SK-N-SH (cell line): Measurements from ENCODE around the gene RBM7.

ENCODE experiments used
- CHD2 ChIP-seq: fragments of 150-350 bp; IDR thresholded peaks from 2 replicates; pipeline ENCODE4 v1.6.1; 2018; ENCODE audit warnings: low read length; ENCODE audit not compliant: partially characterized antibody
- FOXJ3 ChIP-seq: sonication (generic); formaldehyde crosslinking; IDR thresholded peaks from 2 replicates; pipeline ENCODE4 v1.5.1; 2020; ENCODE audit warnings: mild to moderate bottlenecking, missing genetic modification reagents
- MXI1 ChIP-seq: IDR thresholded peaks from 2 replicates; pipeline ENCODE4 v1.6.1; 2012; ENCODE audit warnings: mild to moderate bottlenecking, low read depth, low read length, improper control_type of control experiment
- NRF1 ChIP-seq: IDR thresholded peaks from 2 replicates; pipeline ENCODE4 v1.6.1; 2012; ENCODE audit warnings: low read depth, mild to moderate bottlenecking, low read length
- POLR2AphosphoS5 ChIP-seq: IDR thresholded peaks from 2 replicates; pipeline ENCODE4 v1.6.1; 2012; ENCODE audit warnings: low read depth, low read length
- RAD21 ChIP-seq: IDR thresholded peaks from 2 replicates; pipeline ENCODE4 v1.6.1; 2012; ENCODE audit warnings: mild to moderate bottlenecking, low read length
- RCOR1 ChIP-seq: fragments of 150-350 bp; IDR thresholded peaks from 2 replicates; pipeline ENCODE4 v1.6.1; 2017; ENCODE audit warnings: antibody characterized with exemption, low read length
- TCF12 ChIP-seq: IDR thresholded peaks from 2 replicates; pipeline ENCODE4 v1.4.0; 2012
- TEAD4 ChIP-seq: IDR thresholded peaks from 2 replicates; pipeline ENCODE4 v1.4.0; 2012; ENCODE audit warnings: mild to moderate bottlenecking, borderline replicate concordance; ENCODE audit not compliant: insufficient read depth
- TF ChIP-seq, protein P1 (sequence below): IDR thresholded peaks from 2 replicates; pipeline ENCODE4 v1.4.0; 2012; ENCODE audit warnings: low read depth
- TF ChIP-seq, protein P2 (sequence below): fragments of 200-600 bp; sonication (generic); IDR thresholded peaks from 2 replicates; pipeline ENCODE4 v1.6.1; 2017; ENCODE audit warnings: antibody characterized with exemption, mild to moderate bottlenecking, moderate library complexity
- TF ChIP-seq, protein P3 (sequence below): IDR thresholded peaks from 2 replicates; pipeline ENCODE4; 2012
- TF ChIP-seq, protein P4 (sequence below): IDR thresholded peaks from 2 replicates; pipeline ENCODE4 v1.4.0; 2012; ENCODE audit warnings: low read depth, borderline replicate concordance

DNA sequence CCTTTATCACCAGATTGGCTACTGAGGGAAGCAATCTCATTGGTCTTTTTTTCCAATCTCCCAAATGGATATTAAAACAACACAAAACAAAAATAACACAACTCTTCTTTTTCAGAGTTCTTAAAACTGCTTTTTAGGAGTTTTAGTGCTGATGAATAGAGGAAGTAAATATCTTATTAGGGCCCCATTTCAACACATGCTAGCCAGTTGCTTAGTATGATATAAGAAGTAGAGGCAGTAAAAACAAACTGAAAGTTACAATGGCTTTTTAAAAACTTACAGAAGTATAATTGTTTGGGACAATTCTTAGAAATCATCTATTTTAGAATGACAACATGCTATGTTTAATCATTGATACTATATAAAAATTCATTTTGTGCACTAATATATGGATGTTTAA is 3.5 kb upstream of the RBM7 start:
- TF ChIP-seq MXI1 = no peak
- TF ChIP-seq, protein P1, sequence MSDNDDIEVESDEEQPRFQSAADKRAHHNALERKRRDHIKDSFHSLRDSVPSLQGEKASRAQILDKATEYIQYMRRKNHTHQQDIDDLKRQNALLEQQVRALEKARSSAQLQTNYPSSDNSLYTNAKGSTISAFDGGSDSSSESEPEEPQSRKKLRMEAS = no peak
- TF ChIP-seq, protein P2, sequence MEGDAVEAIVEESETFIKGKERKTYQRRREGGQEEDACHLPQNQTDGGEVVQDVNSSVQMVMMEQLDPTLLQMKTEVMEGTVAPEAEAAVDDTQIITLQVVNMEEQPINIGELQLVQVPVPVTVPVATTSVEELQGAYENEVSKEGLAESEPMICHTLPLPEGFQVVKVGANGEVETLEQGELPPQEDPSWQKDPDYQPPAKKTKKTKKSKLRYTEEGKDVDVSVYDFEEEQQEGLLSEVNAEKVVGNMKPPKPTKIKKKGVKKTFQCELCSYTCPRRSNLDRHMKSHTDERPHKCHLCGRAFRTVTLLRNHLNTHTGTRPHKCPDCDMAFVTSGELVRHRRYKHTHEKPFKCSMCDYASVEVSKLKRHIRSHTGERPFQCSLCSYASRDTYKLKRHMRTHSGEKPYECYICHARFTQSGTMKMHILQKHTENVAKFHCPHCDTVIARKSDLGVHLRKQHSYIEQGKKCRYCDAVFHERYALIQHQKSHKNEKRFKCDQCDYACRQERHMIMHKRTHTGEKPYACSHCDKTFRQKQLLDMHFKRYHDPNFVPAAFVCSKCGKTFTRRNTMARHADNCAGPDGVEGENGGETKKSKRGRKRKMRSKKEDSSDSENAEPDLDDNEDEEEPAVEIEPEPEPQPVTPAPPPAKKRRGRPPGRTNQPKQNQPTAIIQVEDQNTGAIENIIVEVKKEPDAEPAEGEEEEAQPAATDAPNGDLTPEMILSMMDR = no peak
- no peak for TF ChIP-seq TCF12
- TF ChIP-seq CHD2 = no peak
- TF ChIP-seq, protein P3, sequence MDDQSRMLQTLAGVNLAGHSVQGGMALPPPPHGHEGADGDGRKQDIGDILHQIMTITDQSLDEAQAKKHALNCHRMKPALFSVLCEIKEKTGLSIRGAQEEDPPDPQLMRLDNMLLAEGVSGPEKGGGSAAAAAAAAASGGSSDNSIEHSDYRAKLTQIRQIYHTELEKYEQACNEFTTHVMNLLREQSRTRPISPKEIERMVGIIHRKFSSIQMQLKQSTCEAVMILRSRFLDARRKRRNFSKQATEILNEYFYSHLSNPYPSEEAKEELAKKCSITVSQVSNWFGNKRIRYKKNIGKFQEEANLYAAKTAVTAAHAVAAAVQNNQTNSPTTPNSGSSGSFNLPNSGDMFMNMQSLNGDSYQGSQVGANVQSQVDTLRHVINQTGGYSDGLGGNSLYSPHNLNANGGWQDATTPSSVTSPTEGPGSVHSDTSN = no peak
- TF ChIP-seq FOXJ3 (CRISPR knock-in tag) = no peak
- TF ChIP-seq NRF1 = no peak
- no peak for TF ChIP-seq TEAD4
- TF ChIP-seq POLR2AphosphoS5 = no peak
- TF ChIP-seq RAD21 = no peak
- TF ChIP-seq RCOR1 = no peak
- TF ChIP-seq, protein P4, sequence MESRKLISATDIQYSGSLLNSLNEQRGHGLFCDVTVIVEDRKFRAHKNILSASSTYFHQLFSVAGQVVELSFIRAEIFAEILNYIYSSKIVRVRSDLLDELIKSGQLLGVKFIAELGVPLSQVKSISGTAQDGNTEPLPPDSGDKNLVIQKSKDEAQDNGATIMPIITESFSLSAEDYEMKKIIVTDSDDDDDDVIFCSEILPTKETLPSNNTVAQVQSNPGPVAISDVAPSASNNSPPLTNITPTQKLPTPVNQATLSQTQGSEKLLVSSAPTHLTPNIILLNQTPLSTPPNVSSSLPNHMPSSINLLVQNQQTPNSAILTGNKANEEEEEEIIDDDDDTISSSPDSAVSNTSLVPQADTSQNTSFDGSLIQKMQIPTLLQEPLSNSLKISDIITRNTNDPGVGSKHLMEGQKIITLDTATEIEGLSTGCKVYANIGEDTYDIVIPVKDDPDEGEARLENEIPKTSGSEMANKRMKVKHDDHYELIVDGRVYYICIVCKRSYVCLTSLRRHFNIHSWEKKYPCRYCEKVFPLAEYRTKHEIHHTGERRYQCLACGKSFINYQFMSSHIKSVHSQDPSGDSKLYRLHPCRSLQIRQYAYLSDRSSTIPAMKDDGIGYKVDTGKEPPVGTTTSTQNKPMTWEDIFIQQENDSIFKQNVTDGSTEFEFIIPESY = no peak
